ENCODE data around the gene SLC25A23. TPM values are rescaled to one million over a fixed set of nuclear protein-coding genes. Genes with fewer than 3 reads are reported as not detected.

Gene SLC25A23
- total RNA-seq, 1 donor from 2014 or later = 51.4 TPM

GRCh38 chr19:6499052-6499790 lies 39.6 kb upstream of the SLC25A23 start:
- H3K4me1 ChIP-seq = peaks cover 10% of the 10 kb centered on the region
- DNase-seq (no peak), ATAC-seq (no peak)
- H3K27me3 ChIP-seq = peaks cover 29% of the 10 kb centered on the region
- H3K27ac ChIP-seq = no peak overlapping the region
- TF ChIP-seq CTCF (IDR thresholded peaks at IDR 0.05) = no peak
- no peaks in the 10 kb centered on the region for H3K9me3 ChIP-seq
- no peaks in the 10 kb centered on the region for H3K36me3 ChIP-seq
- H3K4me3 ChIP-seq = no peak overlapping the region
- intact Hi-C loops (cut with DNase I) = no loop called here

GRCh38 chr19:6498294-6499036 lies 38.9 kb upstream of the SLC25A23 start:
- peak; percentile 71 for ATAC-seq

GRCh38 chr19:6495947-6496346 lies 36.4 kb upstream of the SLC25A23 start:
- Histone ChIP-seq H3K36me3 (no peaks in the 10 kb centered on the region), H3K27ac (no peak overlapping the region), H3K4me3 (no peak overlapping the region), H3K9me3 (no peaks in the 10 kb centered on the region), H3K27me3 (peaks cover 3% of the 10 kb centered on the region), H3K4me1 (no peaks in the 10 kb centered on the region)
- DNase-seq (no peak), ATAC-seq (no peak)
- no peak for TF ChIP-seq CTCF (IDR thresholded peaks at IDR 0.05)
- intact Hi-C loops (cut with DNase I) = no loop called here

More at GRCh38 chr19:6498294-6499036, 38.9 kb upstream of the SLC25A23 start:
- Histone ChIP-seq H3K27ac (no peak overlapping the region), H3K4me3 (no peak overlapping the region), H3K36me3 (no peaks in the 10 kb centered on the region), H3K4me1 (peaks cover 10% of the 10 kb centered on the region), H3K27me3 (peaks cover 28% of the 10 kb centered on the region), H3K9me3 (no peaks in the 10 kb centered on the region)
- intact Hi-C loops (cut with DNase I) = no loop called here
- TF ChIP-seq CTCF (IDR thresholded peaks at IDR 0.05) = no peak
- DNase-seq = no peak

- no peaks in the 10 kb centered on the region for H3K27me3 ChIP-seq
- no peak overlapping the region for H3K4me3 ChIP-seq
- no peak overlapping the region for H3K27ac ChIP-seq
- no peak for TF ChIP-seq CTCF (IDR thresholded peaks at IDR 0.05)
- DNase-seq = no peak
- intact Hi-C loops (cut with DNase I) = no loop called here
- ATAC-seq = no peak
- H3K36me3 ChIP-seq = no peaks in the 10 kb centered on the region
- no peaks in the 10 kb centered on the region for H3K9me3 ChIP-seq
- H3K4me1 ChIP-seq = no peaks in the 10 kb centered on the region
These were observed 34.9 kb upstream of the SLC25A23 start for GRCh38 chr19:6494438-6495036.

GRCh38 chr19:6491802-6492592 lies 32.4 kb upstream of the SLC25A23 start:
- Histone ChIP-seq H3K27me3 (no peaks in the 10 kb centered on the region), H3K9me3 (no peaks in the 10 kb centered on the region), H3K4me3 (no peak overlapping the region), H3K27ac (no peak overlapping the region), H3K4me1 (no peaks in the 10 kb centered on the region), H3K36me3 (no peaks in the 10 kb centered on the region)
- intact Hi-C loops (cut with DNase I) = no loop called here
- ATAC-seq = no peak
- no peak for DNase-seq
- no peak for TF ChIP-seq CTCF (IDR thresholded peaks at IDR 0.05)

Measured in upper lobe of right lung (tissue), 1 donor.